Naive thymus-derived CD4-positive, alpha-beta T cell (primary cell): ENCODE measurements around the gene ITGA5. TPM values are rescaled to one million over a fixed set of nuclear protein-coding genes. Genes with fewer than 3 reads are reported as not detected.

Experiments
- polyA plus RNA-seq, 2 donors: library from polyadenylated mRNA; unstranded; fragments of 300-500 nt; fragmentation: Illumina TruSeq; gene quantifications; one replicate each; pipeline ENCODE4 v1.2.3, GENCODE V29; 2021
- total RNA-seq, 6 experiments: library from RNA in 5 of 6; stranded (reverse) in 5 of 6; gene quantifications; 1 replicate in 5 of 6; 2 replicates in 1 of 6; pipeline ENCODE4 v1.2.3 and lab custom pipeline; 2021 to 2026

Gene ITGA5
- total and polyA plus RNA-seq, 7 experiments from 2014 or later: 26.5 to 169 (median 110) TPM

Other genes starting within 250 kb of the ITGA5 start
- 10 to 100 TPM in 4 of 5 experiments, 1 to 10 TPM in 1; 9.4 to 29.9 (median 22.2) TPM for gene SMUG1, start 230.3 kb downstream of the ITGA5 start, total RNA-seq
- 10 to 100 TPM; 20.6 to 25.0 TPM for gene SMUG1, start 230.3 kb downstream of the ITGA5 start, polyA plus RNA-seq
- 100 to 1,000 TPM in 1 of 5 experiments, 10 to 100 TPM in 4; 40.3 to 133 (median 77.2) TPM for gene CBX5, start 139.1 kb downstream of the ITGA5 start, total RNA-seq
- gene CBX5, start 139.1 kb downstream of the ITGA5 start, polyA plus RNA-seq: 10 to 100 TPM; 28.2 to 34.5 TPM
- 1,000 to 10,000 TPM; 1,019 to 1,660 (median 1,193) TPM for gene HNRNPA1, start 138.5 kb downstream of the ITGA5 start, total RNA-seq
- gene HNRNPA1, start 138.5 kb downstream of the ITGA5 start, polyA plus RNA-seq: 1,000 to 10,000 TPM in 1 of 2 donors, 100 to 1,000 TPM in 1; 933 to 1,045 TPM
- gene NFE2, start 118.3 kb downstream of the ITGA5 start, total RNA-seq: 10 to 100 TPM in 1 of 5 experiments, 1 to 10 TPM in 1, not detected in 3; 2.0 to 23.3 TPM
- under 1 TPM in 1 of 2 donors, not detected in 1; 0.61 TPM for gene NFE2, start 118.3 kb downstream of the ITGA5 start, polyA plus RNA-seq
- 100 to 1,000 TPM in 1 of 5 experiments, 10 to 100 TPM in 4; 47.5 to 141 (median 80.0) TPM for gene COPZ1, start 94.1 kb downstream of the ITGA5 start, total RNA-seq
- gene COPZ1, start 94.1 kb downstream of the ITGA5 start, polyA plus RNA-seq: 100 to 1,000 TPM; 131 to 171 TPM
- 10 to 100 TPM in 1 of 5 experiments, 1 to 10 TPM in 2, not detected in 2; 1.2 to 13.1 (median 3.9) TPM for gene GPR84, start 54.8 kb downstream of the ITGA5 start, total RNA-seq
- not detected for gene GPR84, start 54.8 kb downstream of the ITGA5 start, polyA plus RNA-seq
- 10 to 100 TPM in 1 of 5 experiments, 1 to 10 TPM in 4; 1.3 to 69.9 (median 1.4) TPM for gene ZNF385A, start 34.5 kb downstream of the ITGA5 start, total RNA-seq
- under 1 TPM; 0.39 to 0.78 TPM for gene ZNF385A, start 34.5 kb downstream of the ITGA5 start, polyA plus RNA-seq
- 1 to 10 TPM; 1.9 to 9.5 (median 2.5) TPM for gene GTSF1, start 54.3 kb upstream of the ITGA5 start, total RNA-seq
- gene GTSF1, start 54.3 kb upstream of the ITGA5 start, polyA plus RNA-seq: 10 to 100 TPM; 13.5 to 15.1 TPM
- 100 to 1,000 TPM; 111 to 184 (median 128) TPM for gene NCKAP1L, start 78.5 kb upstream of the ITGA5 start, total RNA-seq
- gene NCKAP1L, start 78.5 kb upstream of the ITGA5 start, polyA plus RNA-seq: 10 to 100 TPM; 71.2 to 93.2 TPM
- 10 to 100 TPM in 2 of 5 experiments, 1 to 10 TPM in 3; 3.3 to 22.3 (median 9.4) TPM for gene PDE1B, start 130.3 kb upstream of the ITGA5 start, total RNA-seq
- gene PDE1B, start 130.3 kb upstream of the ITGA5 start, polyA plus RNA-seq: 1 to 10 TPM in 1 of 2 donors, under 1 TPM in 1; 0.18 to 5.7 TPM
- gene PPP1R1A, start 169.4 kb upstream of the ITGA5 start, total RNA-seq: not detected
- not detected for gene PPP1R1A, start 169.4 kb upstream of the ITGA5 start, polyA plus RNA-seq
- not detected for gene LACRT, start 215.6 kb upstream of the ITGA5 start, total RNA-seq
- gene LACRT, start 215.6 kb upstream of the ITGA5 start, polyA plus RNA-seq: not detected
- not detected for gene DCD, start 229.1 kb upstream of the ITGA5 start, total RNA-seq
- not detected for gene DCD, start 229.1 kb upstream of the ITGA5 start, polyA plus RNA-seq